GM13977 (cell line): ENCODE results near the gene ESRRG.

Experiments
- DNase-seq: peaks from one replicate; pipeline ENCODE4 v3.0.0; 2012; ENCODE audit warnings: low spot score
- CTCF ChIP-seq: IDR thresholded peaks from 2 replicates; pipeline ENCODE4 v1.5.1; 2012; ENCODE audit warnings: mild to moderate bottlenecking, control low read depth; ENCODE audit not compliant: insufficient read depth; ENCODE audit errors: extremely low read depth, missing control alignments
- in situ Hi-C: fragments of 300-500 bp; cut with MboI; formaldehyde crosslinking; loops from one replicate; pipeline ENCODE4 v1.12.0; 2022; ENCODE audit warnings: low sequenced_read_pairs, low pct_unique_long_range_greater_than_20kb, mixed read lengths, inconsistent platforms; ENCODE audit not compliant: unreplicated experiment

Gene ESRRG

GRCh38 chr1:216690603-216691002 is 32.6 kb downstream of the ESRRG start:
- no peak for TF ChIP-seq CTCF
- DNase-seq: no peak
- in situ Hi-C loops: no loop called here

- in situ Hi-C loops: no loop called here
- TF ChIP-seq CTCF: no peak
- no peak for DNase-seq
Measured at GRCh38 chr1:216688127-216688657, 35.0 kb downstream of the ESRRG start.

- no peak for TF ChIP-seq CTCF
- in situ Hi-C loops: no loop called here
- no peak for DNase-seq
Measured at GRCh38 chr1:216686860-216687766, 36.1 kb downstream of the ESRRG start.

GRCh38 chr1:216682752-216683151 is 40.5 kb downstream of the ESRRG start:
- DNase-seq: no peak
- in situ Hi-C loops: no loop called here
- TF ChIP-seq CTCF: no peak

GRCh38 chr1:216679108-216679507 is 44.1 kb downstream of the ESRRG start:
- TF ChIP-seq CTCF: no peak
- in situ Hi-C loops: no loop called here
- DNase-seq: no peak

- DNase-seq: no peak
- TF ChIP-seq CTCF: no peak
- in situ Hi-C loops: no loop called here
Measured at GRCh38 chr1:216670118-216670883, 52.9 kb downstream of the ESRRG start.
